GM19238 (cell line): ENCODE data around the gene PLCH2.
"Not testable (repeated sequence)": the region's sequence is repeated elsewhere in the genome, so short reads cannot be mapped to it uniquely, and the experiment has no call there.

Experiments
- DNase-seq: peaks from one replicate; pipeline ENCODE4 v3.0.0; 2011; ENCODE audit warnings: low spot score; ENCODE audit not compliant: insufficient read length

The PLCH2 gene

DNA sequence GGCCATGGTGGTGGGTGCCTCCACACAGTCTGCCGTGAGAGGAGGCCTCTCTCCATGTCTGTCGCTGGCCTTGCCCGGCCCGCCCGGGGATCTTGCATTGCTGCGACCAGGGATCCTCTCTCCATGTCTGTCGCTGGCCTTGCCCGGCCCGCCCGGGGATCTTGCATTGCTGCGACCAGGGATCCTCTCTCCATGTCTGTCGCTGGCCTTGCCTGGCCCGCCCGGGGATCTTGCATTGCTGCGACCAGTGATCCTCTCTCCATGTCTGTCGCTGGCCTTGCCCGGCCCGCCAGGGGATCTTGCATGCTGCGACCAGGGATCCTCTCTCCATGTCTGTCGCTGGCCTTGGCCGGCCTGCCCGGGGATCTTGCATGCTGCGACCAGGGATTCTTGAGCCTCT lies 35.7 kb upstream of the PLCH2 start:
- not testable (repeated sequence) for DNase-seq

DNA sequence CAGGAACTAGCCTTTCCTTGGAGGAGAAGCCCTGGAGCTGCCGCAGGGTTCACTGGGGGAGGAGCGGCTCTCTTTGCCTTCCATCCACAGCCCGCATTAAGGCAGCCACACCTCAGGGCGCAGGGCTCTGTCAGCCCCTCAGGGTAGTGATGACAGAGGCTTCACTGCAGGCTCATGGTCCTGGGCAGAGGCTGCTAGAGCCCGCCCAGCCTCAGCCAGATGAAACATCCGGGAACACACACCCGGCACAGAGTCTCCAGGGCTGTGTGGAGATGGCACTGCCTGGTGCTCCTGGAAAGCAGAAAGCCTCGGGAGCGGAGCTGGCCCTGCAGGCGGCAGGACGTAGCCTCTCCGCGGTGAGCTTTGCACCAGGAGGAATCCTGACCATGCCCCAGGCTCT lies 34.3 kb upstream of the PLCH2 start:
- DNase-seq: no peak

DNA sequence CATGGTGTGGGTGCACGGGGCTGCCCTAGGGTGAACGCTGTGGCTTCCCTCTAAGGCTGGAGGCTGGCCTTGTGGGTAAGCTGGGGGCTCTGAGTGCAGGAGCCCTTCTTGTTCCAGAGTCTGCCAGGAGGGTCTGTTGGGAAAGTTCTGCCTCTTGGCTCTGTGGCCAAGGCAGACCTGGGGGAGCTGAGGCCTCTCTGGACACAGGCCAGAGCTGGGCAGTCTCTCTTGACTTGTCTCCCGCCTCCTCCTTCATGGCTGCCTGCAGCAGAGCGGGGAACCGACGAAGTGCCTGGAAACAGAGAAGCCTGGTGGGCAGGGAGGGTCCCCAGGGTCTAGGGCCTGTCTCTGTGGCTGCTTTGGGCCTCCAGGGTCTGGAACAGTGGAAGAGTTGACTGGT lies 33.4 kb upstream of the PLCH2 start:
- DNase-seq: no peak

DNA sequence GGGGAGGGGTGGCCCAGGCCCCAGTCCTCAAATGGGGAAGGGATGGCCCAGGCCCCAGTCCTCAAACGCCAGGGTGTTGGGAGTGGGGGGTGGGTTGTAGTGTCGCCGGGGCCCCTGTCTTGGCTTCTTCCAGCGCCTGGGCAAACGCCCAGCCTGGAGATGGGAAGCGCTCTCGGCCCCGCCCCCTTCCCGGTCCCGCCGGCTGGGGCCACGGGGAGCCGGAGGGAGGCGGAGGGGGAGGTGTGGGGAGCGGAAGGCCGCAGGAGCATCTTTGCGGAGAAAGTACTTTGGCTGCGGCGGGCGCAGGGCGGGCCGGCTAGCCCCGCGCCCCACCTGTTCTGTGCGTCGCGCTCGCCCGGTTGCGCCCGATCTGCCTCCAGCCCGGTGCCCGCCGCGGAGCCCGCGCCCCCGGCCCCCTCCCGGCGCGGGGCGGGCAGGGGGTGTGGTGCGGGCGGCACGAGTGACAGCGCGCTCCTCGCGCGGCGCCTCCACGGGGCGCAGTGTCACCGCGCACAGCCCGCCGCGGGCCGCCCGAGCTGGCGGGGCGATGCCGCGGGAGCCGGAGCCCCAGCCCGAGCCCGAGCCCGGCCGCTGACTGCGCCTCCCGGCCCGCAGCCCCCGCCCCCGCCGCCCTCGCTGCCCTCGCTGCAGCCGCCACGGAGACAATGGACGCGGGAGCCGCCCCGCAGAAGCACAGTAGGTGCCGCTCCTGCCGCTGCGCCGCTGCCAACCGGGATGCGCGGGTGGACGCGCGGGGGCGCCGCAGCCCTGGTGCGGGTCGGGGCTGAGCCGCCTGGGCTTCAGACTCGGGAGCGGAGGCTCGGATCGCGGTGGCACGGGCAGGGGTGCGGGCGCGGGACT lies 32.6 kb upstream of the PLCH2 start:
- no peak for DNase-seq

DNA sequence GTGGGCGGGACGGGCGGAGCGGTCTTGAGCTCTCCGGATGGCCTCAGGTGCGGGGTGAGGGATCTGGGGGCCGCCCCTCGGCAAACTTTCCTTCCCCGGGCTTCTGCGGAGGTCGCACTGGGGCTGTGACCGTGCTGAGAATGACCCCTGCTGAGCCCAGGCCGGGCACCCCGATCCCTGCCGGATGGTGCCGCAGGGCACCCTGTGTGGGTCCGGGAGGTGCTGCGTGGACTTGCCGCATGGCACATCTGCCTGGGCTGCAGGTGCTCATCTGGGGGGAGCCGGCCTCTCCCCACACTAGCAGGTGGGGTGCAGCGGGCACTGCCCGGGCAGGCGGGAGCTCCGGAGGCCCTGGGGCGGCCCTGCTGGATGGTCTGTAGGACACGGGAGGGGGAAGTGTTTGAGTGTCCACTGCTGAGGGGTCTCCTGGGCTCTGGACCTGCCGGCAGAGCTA lies 31.9 kb upstream of the PLCH2 start:
- no peak for DNase-seq

DNA sequence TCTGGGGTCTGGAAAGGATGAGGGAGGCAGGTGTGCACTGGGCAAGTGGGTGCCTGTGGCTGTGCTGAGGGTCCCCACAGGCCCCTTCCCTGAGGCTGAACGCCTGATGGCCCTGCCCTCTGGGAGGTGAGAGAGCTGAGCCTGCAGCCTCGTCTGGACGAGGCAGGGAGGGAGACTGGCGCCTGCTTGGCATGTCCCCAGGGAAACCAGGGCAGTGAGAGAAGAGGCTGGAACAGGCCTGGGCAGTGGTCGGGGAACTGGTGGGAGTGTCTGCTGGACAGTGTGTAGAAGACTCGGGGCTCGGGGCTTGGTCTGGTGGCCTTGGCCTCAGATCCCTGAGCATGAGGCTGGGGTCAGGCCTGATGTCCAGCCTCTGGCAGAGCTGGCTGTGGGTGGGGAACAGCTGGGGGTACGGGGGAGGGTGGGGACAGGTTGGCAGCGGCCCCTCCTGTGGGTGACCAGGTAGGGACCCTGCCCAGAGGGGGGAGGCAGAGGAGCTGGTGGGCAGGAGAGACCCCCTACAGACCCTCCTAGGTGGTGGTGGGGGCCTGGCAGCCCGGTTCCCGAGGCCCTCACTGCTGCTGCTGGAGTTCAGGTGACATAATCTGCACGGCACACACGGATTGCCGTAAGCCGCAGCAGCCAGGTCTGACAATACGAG lies 30.8 kb upstream of the PLCH2 start:
- DNase-seq: no peak

DNA sequence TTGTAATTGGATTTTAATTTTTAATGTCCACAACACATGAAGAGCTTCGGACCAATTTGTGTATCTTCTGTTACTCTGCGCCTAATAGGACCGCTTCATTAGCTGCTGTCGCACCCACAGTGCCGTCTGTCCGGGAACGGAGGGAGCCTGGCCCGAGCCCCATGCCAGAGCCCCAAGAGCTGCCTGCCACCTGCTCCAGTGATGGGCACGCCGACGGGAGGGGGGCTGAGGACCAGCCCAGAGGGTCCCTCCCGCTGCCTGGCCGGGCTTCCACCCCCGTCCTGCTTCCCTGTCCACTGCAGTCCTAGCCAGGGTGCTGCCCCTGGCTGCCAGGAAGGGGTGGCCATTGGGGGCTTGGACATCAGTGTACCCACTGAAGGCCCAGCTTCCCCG lies 30.3 kb upstream of the PLCH2 start:
- DNase-seq: no peak

DNA sequence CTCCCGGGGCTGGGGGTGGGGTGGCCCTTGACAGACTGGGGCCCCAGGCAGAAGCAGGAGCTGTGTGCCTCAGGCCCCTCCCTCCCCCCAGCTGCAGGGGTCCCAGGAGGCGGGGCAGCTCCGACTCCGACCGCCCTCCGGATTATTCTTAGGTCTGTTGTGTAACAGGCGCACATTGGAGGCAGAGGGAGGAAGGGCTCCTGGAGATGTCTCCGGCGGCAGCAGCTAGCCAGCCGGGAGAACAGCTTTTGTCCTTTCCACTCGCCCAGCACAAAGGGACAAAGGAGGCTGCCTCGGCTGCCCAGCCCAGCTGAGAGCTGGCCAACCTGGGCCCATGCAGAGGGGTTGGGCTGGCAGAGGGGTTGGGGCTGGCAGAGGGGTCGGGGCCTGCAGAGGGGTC lies 29.7 kb upstream of the PLCH2 start:
- DNase-seq: no peak

DNA sequence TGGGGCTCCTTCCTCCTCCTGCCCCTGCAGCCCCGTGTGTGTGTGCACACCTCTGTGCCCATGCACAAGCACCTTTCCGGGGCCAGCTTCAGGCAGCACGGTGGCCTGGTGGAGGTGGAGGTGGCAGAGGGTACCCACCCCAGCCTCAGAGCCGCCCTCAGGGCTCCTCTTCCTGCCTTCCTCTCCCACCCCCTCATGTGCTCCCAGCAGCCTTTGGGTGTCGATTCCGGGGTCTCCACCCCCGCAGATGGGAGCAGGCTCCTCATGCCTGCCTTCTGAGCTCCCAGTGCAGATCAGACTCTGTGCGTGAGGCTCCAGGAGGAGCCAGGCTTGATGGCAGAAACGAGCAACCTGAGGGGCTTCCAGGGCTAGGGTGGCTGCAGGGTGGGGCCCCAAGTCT lies 29.2 kb upstream of the PLCH2 start:
- DNase-seq: no peak

DNA sequence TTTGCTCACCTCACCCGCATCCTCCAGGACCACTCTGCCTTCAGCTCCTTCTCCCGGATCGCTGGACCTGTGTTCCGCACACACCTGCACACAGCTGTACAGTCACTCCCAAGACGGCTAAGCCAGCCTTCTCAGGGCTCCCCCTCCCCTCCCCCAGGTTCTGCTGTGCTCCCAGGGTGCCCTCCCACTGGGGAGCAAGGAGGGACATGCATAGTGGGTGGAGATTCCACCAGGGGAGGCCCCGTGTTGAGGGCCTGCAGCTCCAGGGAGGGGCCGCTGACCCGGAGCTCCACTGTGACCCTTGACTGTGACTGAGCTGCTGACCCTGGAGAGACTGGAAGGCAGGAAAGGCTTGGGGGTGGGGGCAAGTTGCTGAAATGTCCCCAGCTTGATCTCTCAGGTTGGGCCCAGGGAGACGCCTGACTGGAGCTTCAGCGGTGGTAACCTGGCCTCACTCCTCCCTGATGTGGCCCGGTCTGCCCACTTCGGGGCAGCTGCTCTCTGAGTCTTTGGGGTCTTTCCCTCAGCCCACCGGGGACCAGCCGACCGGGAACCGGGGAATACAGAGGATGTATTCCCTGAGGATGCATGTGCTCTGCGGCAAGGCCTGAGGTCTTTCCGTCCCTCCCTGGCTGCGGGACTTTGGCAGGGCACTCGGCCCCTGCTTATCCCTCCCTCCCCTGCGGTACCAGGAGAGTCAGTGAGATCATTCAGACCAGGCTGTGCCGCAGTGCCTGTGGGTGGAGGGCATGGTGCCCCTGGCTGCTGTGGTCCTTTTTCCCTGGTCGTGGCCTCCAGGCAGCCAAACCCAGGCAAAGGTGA lies 28.6 kb upstream of the PLCH2 start:
- DNase-seq: no peak

DNA sequence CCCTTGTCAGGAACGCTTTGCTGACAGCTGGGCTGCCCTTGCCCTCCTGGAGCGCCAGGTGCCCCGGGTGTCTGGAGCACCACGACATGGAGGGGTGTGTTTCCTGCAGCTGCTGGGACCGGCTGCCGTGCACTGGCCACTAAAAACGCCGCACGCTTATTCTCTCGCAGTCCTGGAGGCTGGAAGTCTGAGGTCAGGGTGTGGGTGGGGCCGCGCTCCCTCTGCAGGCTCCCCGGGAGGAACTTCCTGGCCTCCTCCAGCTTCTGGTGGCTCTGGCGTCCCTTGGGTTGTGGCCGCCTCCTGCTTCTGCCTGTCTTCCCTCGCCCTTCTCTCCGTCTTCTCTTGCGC lies 28.0 kb upstream of the PLCH2 start:
- DNase-seq: no peak

DNA sequence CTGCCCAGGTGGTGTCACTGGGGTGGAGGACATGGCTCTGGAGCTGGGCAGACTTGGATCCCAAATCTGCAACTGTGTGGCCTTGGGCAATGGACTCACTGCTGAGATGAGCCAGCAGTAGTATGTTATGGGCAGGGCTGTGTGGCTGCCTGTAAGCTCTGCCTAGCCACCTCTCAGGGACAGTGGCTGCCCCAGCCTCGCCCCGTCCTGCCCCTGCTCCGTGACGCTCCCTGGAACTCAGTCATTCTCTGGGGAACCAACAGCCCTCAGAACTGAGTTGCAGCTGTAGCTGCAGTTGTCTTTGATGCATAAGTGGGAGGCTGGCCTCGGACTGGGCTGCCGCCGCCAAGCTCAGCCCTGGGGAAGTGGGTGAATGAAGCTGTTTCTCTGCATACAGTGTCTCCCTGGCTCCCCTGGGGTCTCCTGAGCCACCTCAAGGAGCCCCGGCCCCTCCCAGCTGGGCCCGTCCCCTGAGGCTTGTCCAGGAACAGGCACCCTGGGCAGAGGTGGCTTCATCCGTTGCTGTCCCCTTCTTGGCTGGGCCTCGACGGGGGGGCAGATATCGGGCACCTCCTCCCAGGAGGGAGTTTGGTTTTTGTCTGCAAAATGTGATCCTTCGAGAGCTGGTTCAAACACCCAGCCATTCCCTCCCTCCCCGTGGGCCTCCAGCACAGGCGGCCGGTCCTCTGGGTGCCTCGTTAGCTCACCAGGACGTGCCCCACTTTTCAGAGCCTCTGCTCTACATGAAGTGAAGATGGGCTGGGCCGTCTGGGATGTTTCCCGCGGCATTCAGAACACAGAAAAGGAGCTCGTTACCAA lies 26.2 kb upstream of the PLCH2 start:
- no peak for DNase-seq

DNA sequence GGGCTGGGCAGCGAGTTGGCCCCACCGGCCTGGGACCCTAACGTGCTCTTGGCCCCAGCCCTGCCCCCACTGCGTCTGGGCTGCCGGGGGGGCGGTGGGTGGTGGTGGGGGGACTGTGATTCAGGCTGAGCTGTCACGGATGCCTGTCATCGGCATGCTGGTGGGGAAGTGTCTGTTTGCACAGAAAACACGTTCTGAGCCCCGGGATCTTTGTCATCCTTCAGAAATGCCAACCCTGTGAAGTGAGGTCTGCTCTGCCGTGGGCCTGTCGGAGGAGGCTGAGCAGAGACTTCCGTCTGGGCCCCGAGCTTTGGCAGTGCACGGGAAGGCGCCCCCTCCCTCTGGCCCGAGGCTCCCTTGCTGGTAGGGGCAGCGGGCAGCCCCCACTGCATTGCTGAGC lies 24.3 kb upstream of the PLCH2 start:
- DNase-seq: no peak

DNA sequence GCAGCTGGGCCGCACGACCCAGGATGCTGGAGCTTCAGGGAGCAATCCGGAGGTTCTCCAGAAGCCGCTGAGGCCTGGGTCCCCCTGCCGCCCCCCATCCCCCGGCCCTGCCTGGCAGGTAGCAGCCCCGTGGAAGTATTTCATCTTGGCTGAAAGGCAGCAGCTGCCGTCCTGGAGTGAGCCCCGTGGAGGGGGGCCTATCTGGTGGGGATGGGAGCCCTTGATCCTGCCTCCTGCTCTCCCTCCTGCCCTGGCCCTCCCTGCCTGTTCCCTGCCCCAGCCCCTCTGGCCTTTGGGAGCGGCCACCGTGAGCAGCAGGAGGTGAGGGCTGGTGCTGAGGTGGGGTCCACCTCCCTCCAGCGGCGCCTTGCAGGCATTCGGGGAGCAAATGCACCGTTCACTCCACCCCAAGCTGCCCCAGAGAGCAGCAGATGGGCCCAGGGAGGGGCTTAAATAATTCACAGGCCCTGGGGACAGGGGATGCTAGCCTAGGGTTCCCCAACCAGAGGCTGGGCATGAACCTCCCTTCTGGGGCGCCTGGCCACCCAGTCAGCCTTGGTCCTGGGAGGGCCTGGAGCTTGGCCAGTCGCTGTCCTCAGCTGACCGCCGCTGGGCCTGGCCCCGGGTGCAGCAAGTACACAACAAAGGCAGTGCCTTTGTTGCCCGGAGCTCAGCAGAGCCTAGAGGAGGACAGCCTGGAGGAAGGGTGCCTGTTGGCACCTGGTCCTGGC lies 23.7 kb upstream of the PLCH2 start:
- no peak for DNase-seq

DNA sequence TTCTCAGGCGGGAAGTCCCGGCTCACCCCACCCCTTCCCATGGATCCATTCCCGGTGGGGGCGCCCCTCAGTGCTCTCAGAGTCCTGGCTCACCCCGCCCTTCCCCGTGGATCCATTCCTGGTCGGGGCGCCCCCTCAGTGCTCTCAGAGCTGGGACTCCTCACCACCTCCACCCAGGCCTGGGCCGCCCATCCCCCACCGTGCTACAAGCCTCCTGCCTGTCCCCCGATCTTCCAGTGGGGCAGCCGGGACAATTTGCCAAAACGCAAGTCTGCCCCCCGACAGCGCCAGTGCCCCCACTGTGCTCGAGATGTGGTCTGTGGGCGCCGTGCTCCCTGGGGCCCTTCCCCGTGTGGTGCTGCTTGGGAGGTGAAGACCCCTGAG lies 23.2 kb upstream of the PLCH2 start:
- no peak for DNase-seq

DNA sequence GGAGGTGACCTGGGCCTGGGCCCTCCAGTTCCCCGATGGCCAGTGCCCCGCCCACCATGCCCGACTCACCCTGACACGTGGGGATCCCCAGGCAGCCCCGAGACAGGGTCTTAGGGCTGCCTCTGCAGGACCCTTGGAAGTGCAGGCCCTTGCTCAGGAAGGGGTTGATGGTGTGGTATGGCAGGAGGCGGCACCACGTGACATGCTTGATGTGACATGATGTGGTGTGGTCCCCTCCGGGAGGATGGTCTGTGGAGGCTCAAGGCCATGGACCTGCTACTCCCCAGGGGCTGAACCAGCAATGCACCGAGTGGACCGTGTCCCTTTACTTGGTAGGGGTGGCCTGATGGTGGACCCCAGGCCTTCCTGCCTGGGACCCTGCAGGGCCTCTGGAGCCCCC lies 21.9 kb upstream of the PLCH2 start:
- DNase-seq: no peak

DNA sequence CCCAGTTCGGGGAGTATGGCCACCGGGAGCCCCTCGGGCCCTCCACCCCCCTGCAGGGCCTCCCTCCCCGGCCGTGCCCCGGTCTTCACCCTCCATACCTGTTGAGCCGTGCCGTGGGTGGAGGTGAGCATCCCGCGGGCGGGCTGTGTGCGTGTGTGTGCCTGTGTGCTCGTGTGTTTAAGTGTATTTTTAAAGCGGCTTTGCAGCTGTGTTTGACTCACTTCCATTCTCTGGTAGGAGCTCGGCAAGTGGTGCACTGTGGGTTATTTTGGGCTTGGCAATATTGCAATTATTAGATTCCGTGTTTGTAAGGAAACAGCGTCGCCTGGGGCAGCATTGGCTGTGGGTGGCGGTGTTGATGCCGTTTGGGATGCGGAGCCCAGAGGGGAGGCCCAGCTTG lies 20.3 kb upstream of the PLCH2 start:
- DNase-seq: no peak

DNA sequence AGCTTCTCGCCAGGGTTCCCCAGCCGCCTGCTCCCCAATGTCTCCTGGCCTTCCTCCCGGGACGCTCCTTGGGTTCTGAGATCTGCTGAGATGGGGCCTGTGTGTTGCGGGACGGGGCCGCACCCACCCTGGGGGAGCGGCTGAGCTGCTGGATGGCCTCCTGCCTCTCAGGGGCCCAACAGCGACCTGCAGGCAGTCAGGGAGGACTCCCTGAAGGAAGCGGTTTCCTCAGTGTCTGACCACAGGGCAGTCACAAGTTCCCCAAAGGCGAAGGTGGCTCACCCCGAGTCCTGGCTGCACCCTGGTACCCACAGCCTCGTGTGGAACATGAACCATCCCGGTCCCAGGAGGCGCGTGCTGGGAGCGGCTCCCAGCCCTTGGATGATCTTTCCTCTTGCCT lies 18.6 kb upstream of the PLCH2 start:
- DNase-seq: no peak

DNA sequence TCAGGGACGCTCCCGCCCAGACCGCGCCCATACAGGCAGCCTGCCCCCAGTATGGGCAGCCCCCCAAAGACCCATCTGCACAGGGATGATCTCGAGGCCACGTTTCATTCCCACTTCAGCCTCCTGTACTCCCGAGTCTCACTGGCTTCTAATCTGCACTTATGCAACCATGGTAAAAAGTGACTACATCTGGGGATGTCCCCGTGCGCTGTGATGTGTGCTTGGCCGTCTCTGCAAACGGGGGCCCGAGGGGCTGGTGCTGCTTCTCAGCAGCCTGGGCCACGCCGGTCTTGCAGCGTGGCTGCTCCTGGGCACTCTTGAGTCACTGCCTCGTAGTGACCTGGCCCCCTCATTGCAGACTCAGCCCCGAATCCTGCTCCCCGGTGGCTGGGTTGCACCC lies 17.4 kb upstream of the PLCH2 start:
- no peak for DNase-seq

DNA sequence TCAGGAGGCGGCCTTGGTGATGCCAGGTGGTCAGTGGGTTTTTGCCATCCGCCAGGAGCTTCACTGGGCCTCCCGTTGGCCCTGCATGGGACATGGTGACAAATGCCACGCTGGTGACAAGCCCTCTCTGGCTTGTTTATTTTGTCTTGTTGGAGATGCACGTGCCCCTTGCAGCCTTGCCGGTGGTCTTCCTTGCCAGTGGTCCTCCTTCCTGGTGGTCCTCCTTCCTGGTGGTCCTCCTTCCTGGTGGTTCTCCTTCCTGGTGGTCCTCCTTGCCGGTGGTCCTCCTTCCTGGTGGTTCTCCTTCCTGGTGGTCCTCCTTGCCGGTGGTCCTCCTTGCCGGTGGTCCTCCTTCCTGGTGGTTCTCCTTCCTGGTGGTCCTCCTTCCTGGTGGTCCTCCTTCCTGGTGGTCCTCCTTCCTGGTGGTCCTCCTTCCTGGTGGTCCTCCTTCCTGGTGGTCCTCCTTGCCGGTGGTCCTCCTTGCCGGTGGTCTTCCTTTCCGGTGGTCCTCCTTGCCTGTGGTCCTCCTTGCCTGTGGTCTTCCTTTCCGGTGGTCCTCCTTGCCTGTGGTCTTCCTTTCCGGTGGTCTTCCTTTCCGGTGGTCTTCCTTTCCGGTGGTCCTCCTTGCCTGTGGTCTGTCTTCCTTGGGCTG lies 16.9 kb upstream of the PLCH2 start:
- not testable (repeated sequence) for DNase-seq
